HG03575 (cell line): ENCODE results near the gene PRDM16.

Experiments
- ATAC-seq: cut with Tn5 transposase; IDR thresholded peaks from one replicate; pipeline ENCODE4 v1.9.1; 2021; ENCODE audit not compliant: unreplicated experiment, insufficient number of reproducible peaks, low FRiP score; ENCODE audit errors: extremely low read depth

Gene PRDM16

DNA sequence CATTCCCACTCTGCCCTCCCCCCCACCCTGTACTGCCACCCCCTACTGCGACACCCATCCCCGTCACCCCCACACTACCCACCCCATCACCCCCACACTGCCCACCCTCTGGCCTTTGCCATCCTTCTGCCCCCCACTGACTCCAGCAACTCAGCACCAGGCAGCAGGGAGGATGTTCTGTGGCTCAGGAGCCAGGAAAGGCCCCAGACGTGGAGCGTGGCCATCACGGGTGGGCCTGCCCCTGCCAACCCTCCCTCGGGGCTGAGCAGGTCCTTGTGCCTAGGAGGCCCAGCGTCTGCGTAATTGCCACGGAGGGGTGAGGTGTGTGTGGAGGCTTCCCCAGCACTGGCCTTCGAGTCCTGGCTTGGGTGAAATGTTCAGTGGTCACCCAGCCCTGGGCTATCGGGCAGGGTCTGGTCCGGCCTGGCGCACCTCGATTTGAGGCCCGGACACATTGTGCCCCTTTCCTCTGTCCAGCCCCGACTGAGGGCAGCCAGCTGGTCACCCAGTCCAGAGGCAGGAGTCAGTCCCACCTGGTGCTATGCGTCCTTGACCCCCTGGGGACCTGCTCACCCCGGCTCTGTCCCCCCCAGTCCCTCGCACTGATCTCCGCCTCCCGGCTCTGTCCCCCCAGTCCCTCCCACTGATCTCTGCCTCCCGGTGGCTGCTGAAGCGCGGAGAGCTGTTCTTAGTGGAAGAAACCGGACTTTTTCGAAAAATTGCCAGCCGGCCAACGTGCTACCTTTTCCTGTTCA lies 408.4 kb downstream of the PRDM16 start:
- ATAC-seq = no peak

DNA sequence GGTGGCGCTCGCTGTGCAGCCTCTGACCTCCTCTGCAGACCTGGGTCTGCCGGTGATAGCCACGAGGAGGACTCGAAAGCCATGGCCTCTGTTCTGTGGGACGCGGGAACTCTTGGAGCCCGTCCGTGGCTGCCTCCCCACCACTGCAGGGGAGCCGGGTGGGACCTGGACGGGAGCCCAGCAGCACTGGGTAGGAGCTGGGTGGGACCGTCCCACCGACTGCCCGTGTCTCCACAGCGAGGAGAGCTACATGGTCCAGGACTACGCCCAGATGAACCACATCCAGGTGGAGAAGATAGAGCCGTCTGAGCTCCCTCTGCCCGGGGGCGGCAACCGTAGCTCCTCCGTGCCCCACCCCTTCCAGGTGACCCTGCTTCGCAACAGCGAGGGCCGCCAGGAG lies 409.2 kb downstream of the PRDM16 start:
- ATAC-seq = no peak

DNA sequence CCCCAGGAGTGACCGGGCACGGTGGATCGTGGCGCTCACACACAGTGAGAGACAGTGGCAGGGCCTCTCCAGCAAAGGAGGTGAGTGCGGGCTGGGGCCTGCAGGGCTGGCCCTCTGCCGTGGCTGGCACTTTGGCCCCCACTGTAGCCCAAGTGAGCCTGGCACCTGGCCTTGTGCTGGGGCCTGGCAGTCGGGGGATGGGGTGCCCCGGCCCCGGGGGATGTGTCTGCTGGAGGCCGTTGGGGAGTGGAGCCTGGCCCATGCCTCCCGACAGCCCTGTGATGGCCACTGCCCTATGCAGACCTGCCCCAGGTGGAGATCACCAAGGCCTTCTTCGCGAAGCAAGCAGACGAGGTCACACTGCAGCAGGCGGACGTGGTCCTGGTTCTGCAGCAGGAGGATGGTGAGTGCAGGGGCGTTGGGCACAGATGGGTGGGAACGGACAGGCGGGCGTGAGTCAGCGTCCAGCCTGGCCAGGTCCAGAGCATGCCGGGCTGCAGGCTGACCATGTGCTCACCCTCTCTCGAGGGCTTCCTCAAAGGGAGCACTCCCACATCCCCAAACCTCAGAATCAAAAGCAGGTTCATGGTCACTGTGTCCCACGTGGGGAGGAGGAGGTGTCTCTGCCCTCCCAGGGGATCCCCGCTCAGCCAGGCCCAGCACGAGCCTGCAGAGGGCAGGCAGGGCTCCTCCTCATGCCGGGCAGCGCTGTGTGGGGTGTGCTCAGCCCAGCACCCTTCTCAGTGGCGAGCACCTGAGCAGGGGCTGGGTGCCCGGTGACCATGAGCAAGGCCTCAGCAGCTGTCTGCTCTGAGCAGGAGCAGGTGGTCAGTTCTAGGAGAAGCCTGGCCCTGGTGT lies 410.7 kb downstream of the PRDM16 start:
- ATAC-seq = no peak

DNA sequence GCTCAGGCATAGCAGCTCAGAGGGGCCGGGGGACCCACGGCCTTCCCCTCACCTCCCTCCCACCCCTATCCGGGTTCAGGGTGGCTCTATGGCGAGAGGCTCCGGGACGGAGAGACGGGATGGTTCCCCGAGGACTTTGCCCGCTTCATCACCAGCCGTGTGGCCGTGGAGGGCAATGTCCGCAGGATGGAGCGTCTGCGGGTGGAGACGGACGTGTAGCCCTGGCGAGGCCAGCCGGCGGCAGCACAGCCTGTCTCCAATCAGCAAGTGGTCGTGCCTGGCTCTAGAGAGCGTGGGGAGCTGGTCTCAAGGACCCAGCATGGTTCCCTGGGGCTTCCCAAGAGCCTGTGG lies 411.3 kb downstream of the PRDM16 start:
- ATAC-seq = no peak

DNA sequence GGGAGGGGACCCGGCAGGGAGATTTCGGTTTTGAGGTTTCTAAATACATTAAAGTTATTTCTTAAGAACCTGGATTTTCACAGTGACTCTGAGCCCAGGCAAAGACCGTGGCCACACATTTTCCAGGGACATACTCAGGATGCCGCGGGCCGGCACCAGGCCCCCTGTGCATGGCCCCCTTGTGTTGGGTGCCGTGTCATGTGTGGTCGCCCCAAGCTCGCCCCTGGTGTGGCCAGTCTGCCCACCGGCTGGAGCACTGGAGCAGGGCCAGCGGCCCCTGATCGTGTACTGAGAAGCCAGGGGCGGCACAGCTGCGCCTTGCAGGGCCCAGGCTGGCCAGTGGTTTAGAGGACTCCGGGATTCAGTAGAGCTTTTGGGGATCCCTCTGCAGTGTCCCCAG lies 412.0 kb downstream of the PRDM16 start:
- ATAC-seq = no peak

DNA sequence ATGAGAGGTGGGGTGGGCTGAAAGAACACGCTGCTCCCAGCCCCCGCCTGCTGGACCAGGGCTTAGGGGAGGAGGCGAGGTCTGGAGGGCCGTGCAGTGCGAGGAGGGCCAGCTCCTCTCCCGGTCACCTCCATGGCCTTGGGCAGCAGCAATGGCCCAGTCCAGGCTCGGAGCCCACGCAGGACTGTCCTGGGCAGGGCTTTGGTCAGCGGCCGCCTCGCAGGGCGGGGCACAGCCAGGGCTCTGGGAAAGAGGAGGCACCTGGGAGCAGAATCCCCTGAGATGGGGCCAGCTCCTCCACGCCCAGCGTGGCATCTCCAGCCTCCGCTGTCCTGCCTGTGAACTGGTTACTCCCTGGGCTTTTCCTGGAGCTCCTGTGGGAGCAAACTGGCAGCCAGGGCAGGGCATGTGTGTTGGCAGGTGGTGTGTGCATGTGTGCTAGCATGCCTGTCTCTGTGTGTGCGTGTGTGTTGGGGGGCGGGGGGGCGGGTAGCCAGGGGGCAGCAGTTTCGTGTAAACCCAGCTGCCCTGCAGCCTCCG lies 412.9 kb downstream of the PRDM16 start:
- ATAC-seq = no peak

DNA sequence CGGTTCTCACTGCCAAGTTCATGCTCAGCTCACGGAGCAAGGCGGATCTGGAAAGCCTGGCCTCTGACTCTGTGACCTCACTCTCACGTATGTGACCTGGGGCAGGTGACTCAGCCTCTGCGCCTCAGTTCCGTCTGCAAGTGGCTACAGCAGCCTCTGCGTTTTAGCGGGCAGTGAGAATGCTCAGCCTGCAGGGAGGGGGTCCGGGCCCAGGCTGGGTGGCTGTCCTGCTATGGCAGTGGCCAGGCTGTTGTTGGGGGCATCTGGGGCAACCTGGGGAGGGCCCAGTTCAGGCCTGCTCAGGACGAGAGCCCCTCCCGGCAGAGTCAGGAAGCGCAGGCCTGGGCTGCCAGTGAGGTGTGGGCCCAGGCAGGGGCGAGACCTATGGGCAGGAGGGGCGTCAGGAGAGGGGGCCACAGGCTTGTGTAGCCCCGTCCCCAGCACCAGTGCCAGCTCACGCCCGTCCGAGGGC lies 413.4 kb downstream of the PRDM16 start:
- no peak for ATAC-seq

DNA sequence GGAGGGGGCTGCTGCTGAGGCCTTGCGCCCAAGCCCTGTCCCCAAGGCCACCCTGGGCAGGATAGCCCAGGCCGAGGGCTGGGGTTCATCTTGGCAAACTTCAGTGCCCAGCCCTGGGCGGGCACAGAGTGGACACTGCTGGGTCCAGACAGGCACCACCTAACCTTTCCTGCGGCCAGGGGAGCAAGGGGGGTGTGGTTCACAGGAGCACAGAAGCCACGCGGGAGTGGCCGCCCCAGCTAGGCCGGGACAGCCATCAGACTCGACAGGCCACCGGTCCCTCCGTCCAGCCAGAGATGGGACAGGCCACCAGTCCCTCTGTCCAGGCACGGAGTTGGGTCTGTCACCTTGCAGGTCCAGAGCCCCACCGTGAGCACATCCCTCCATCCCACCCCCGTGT lies 414.4 kb downstream of the PRDM16 start:
- no peak for ATAC-seq

DNA sequence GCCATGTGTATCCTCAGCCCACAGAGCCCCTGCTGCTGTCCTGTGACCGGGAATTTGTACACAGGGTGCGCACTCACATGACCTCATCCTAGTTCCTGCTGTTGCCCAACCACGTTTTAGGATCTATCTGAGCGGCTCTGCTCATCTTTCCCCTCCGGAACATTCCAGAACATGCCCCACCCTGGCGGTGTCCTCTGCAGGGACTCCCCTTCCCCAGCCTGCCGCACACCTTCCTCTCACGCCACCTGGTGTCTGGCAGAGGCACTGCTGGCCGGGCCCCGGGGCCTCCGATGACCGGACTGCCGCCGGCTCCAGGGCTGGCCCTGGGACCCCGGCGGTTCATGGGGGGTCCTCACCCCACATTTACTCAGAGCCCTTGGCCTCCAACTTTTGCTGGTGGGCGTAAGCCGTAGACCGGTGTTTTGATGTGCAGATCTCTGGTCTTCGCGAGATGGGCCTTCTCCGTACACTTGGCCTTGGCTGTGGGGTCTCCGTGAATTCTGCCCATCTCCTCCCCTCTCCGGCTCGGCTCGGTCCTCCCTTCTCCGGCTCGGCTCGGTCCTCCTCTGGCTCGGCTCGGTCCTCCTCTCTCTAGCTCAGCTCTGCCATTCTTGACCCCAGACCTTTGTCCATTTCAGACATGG lies 414.9 kb downstream of the PRDM16 start:
- ATAC-seq = no peak

DNA sequence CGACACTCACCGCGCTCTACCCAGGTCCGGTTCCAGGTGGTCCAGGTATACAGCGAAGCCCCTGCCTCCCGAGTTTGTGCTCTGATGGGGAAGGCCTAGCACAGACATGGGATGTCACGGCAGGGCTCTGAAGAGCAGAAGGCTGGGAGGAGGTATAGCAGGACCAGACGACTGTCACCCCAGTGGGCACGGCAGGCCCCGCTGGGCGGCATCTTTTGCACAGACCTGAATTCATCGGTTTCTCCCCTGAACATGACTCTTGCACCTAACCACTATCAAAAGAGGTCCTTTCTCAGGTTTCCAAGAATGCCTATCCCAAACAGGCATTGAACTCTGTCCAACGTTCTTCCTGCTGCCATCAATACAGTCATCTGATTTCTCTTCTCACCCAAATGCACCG lies 416.0 kb downstream of the PRDM16 start:
- no peak for ATAC-seq
